ENCODE data around the gene ORAI3.

Gene ORAI3

DNA sequence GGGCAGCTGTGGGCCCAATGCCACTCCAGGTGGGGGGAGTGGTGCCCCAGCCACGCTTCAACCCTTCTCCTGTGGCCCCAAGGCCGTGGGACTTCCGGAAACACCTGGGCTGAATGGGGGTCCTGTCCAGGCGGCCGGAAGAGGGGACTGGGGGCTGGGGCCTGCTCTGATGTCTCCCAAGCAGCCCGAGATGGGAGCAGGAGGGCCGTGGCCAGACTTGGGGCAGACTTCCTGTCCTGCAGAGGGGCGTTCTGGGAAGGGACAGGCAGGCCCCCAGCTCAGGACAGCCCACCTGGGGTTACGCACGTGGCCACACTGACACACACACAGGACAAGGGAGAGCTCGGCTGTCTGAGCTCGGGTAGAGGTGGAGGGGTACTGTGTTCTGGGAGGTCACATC lies 41.2 kb downstream of the ORAI3 start:
- H3K27ac ChIP-seq = no peak overlapping the region
- no peak overlapping the region for H3K4me3 ChIP-seq (ENCODE audit: low read depth, low read length)
- no peaks in the 10 kb centered on the region for H3K9me3 ChIP-seq (ENCODE audit: control insufficient read depth, low read length)
- no peak overlapping the region for H3K9ac ChIP-seq
- no peak overlapping the region for H2AFZ ChIP-seq
- H3K36me3 ChIP-seq (ENCODE audit: control insufficient read depth, insufficient read depth, low read length) = no peaks in the 10 kb centered on the region
- H3K27me3 ChIP-seq (ENCODE audit: control insufficient read depth, insufficient read depth, low read length) = no peaks in the 10 kb centered on the region
- H3K4me1 ChIP-seq = peaks cover 4% of the 10 kb centered on the region
- no peaks in the 10 kb centered on the region for H3K79me2 ChIP-seq
- no peak overlapping the region for H3K4me2 ChIP-seq (ENCODE audit: low read length)
- TF ChIP-seq, protein P1, sequence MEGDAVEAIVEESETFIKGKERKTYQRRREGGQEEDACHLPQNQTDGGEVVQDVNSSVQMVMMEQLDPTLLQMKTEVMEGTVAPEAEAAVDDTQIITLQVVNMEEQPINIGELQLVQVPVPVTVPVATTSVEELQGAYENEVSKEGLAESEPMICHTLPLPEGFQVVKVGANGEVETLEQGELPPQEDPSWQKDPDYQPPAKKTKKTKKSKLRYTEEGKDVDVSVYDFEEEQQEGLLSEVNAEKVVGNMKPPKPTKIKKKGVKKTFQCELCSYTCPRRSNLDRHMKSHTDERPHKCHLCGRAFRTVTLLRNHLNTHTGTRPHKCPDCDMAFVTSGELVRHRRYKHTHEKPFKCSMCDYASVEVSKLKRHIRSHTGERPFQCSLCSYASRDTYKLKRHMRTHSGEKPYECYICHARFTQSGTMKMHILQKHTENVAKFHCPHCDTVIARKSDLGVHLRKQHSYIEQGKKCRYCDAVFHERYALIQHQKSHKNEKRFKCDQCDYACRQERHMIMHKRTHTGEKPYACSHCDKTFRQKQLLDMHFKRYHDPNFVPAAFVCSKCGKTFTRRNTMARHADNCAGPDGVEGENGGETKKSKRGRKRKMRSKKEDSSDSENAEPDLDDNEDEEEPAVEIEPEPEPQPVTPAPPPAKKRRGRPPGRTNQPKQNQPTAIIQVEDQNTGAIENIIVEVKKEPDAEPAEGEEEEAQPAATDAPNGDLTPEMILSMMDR (IDR thresholded peaks at IDR 0.05) = no peak

GRCh38 chr16:30991052-30991451 lies 42.2 kb downstream of the ORAI3 start:
- TF ChIP-seq, protein P1 (IDR thresholded peaks at IDR 0.05) = no peak
- H3K9ac ChIP-seq = no peak overlapping the region

DNA sequence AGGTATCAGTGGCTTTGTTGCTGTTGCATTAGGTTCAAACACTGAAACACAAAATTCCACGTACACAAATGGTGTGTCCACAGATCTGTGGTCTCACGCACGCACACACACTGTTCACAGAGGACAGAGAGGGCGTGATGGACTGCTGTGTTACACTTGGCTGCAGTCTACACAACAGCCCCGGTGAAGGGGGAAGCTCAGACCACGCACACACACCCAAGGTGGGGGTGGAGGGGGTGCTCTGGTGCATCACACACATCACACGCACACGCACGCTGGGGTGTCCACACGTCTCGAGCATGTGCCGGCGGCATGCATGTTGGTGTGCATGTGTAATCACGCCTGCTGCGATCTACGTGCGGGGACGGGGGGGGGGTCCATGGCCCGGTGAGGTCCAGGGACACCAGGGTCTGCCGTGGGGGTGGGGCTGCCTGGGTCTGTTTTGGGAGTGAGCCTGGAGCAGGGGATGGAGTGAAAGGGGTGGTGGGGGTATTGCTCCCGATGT lies 43.5 kb downstream of the ORAI3 start:
- peaks cover 3% of the 10 kb centered on the region for H3K4me1 ChIP-seq
- no peaks in the 10 kb centered on the region for H3K79me2 ChIP-seq
- no peak overlapping the region for H2AFZ ChIP-seq
- no peak overlapping the region for H3K4me3 ChIP-seq (ENCODE audit: low read depth, low read length)
- no peak overlapping the region for H3K4me2 ChIP-seq (ENCODE audit: low read length)
- no peaks in the 10 kb centered on the region for H3K27me3 ChIP-seq (ENCODE audit: control insufficient read depth, insufficient read depth, low read length)
- no peak overlapping the region for H3K9ac ChIP-seq
- no peaks in the 10 kb centered on the region for H3K9me3 ChIP-seq (ENCODE audit: control insufficient read depth, low read length)
- no peaks in the 10 kb centered on the region for H3K36me3 ChIP-seq (ENCODE audit: control insufficient read depth, insufficient read depth, low read length)
- TF ChIP-seq, protein P1 (IDR thresholded peaks at IDR 0.05) = no peak
- no peak overlapping the region for H3K27ac ChIP-seq

More at GRCh38 chr16:30991052-30991451, 42.2 kb downstream of the ORAI3 start:
- Histone ChIP-seq H3K9me3 (ENCODE audit: control insufficient read depth, low read length) (no peaks in the 10 kb centered on the region), H3K4me1 (no peaks in the 10 kb centered on the region), H3K4me2 (ENCODE audit: low read length) (no peak overlapping the region), H3K79me2 (no peaks in the 10 kb centered on the region), H2AFZ (no peak overlapping the region), H3K4me3 (ENCODE audit: low read depth, low read length) (no peak overlapping the region), H3K36me3 (ENCODE audit: control insufficient read depth, insufficient read depth, low read length) (no peaks in the 10 kb centered on the region), H3K27me3 (ENCODE audit: control insufficient read depth, insufficient read depth, low read length) (no peaks in the 10 kb centered on the region), H3K27ac (no peak overlapping the region)

GRCh38 chr16:30992931-30993816 lies 44.3 kb downstream of the ORAI3 start:
- Histone ChIP-seq H3K79me2 (no peaks in the 10 kb centered on the region), H3K9me3 (ENCODE audit: control insufficient read depth, low read length) (no peaks in the 10 kb centered on the region), H3K36me3 (ENCODE audit: control insufficient read depth, insufficient read depth, low read length) (no peaks in the 10 kb centered on the region), H2AFZ (no peak overlapping the region), H3K27ac (no peak overlapping the region), H3K27me3 (ENCODE audit: control insufficient read depth, insufficient read depth, low read length) (no peaks in the 10 kb centered on the region), H3K4me1 (peaks cover 3% of the 10 kb centered on the region), H3K4me2 (ENCODE audit: low read length) (no peak overlapping the region), H3K9ac (no peak overlapping the region), H3K4me3 (ENCODE audit: low read depth, low read length) (no peak overlapping the region)
- TF ChIP-seq, protein P1 (IDR thresholded peaks at IDR 0.05) = no peak
